ENCODE results near the gene DIPK1B.

- TF ChIP-seq CTCF (IDR thresholded peaks at IDR 0.05; ENCODE audit: low read depth, low read length, poor library complexity, severe bottlenecking) (no peak), EZH2phosphoT487 (IDR thresholded peaks at IDR 0.05; ENCODE audit: borderline replicate concordance, low read length) (no peak)
These were observed 41.7 kb upstream of the DIPK1B start for GRCh38 chr9:136670576-136671253.
